GM19397 (cell line): ENCODE measurements around the gene PEPD.

Experiments
- ATAC-seq: cut with Tn5 transposase; IDR thresholded peaks from one replicate; pipeline ENCODE4 v1.9.1; 2021; ENCODE audit warnings: mild to moderate bottlenecking, moderate library complexity; ENCODE audit not compliant: unreplicated experiment

PEPD gene

GRCh38 chr19:33388725-33389420 is 132.7 kb downstream of the PEPD start:
- ATAC-seq: no peak

GRCh38 chr19:33388231-33388724 is 133.3 kb downstream of the PEPD start:
- ATAC-seq: no peak

- no peak for ATAC-seq
Measured at GRCh38 chr19:33387351-33388230, 134.0 kb downstream of the PEPD start.

GRCh38 chr19:33386361-33386858 is 135.2 kb downstream of the PEPD start:
- ATAC-seq: no peak

GRCh38 chr19:33385956-33386355 is 135.6 kb downstream of the PEPD start:
- no peak for ATAC-seq

- ATAC-seq: no peak
Measured at GRCh38 chr19:33384983-33385382, 136.6 kb downstream of the PEPD start.

- no peak for ATAC-seq
Measured at GRCh38 chr19:33383720-33384292, 137.8 kb downstream of the PEPD start.

GRCh38 chr19:33382982-33383381 is 138.6 kb downstream of the PEPD start:
- no peak for ATAC-seq

GRCh38 chr19:33382006-33382405 is 139.6 kb downstream of the PEPD start:
- ATAC-seq: no peak

- ATAC-seq: no peak
Measured at GRCh38 chr19:33381101-33381500, 140.5 kb downstream of the PEPD start.

- no peak for ATAC-seq
Measured at GRCh38 chr19:33379151-33379829, 142.3 kb downstream of the PEPD start.

GRCh38 chr19:33377586-33378475 is 143.8 kb downstream of the PEPD start:
- ATAC-seq: no peak

- ATAC-seq: no peak
Measured at GRCh38 chr19:33376941-33377557, 144.5 kb downstream of the PEPD start.

- ATAC-seq: no peak
Measured at GRCh38 chr19:33376423-33376822, 145.2 kb downstream of the PEPD start.

GRCh38 chr19:33375837-33376159 is 145.8 kb downstream of the PEPD start:
- no peak for ATAC-seq

- no peak for ATAC-seq
Measured at GRCh38 chr19:33375156-33375836, 146.3 kb downstream of the PEPD start.

- no peak for ATAC-seq
Measured at GRCh38 chr19:33374236-33374714, 147.3 kb downstream of the PEPD start.

GRCh38 chr19:33373453-33374235 is 147.9 kb downstream of the PEPD start, which contains the start of gene CEBPG:
Gene CEBPG (plus strand): TSS chr19:33373709. CDS start chr19:33379240, 5,531 bp downstream.
- ATAC-seq: peak; percentile 91
